ENCODE measurements around the gene EID1. TPM values are rescaled to one million over a fixed set of nuclear protein-coding genes. Genes with fewer than 3 reads are reported as not detected.
"Not testable (repeated sequence)": the region's sequence is repeated elsewhere in the genome, so short reads cannot be mapped to it uniquely, and the experiment has no call there.

The EID1 gene
- total RNA-seq, 4 donors from 2014 or later, result 329 to 383 (median 335) TPM

DNA sequence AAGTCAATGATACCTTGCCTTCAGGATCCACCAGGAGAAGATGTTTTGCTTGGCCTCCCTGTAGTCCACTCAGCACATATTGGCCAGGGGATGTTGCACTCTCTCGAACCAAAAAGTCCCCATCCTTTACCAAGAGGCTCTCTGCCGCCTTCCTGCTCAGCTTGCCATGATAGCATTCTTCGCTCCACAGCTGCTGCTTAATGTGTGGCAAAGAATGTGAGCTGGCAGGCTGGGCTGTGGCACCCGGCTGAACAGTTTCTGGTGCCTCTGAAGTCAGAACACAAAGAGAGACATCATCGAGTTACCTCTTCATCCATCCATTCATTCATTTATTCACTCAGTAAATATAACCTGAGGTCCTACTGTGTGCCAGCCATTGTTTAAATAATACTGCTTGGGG is 43.2 kb upstream of the EID1 start:
- no peak for TF ChIP-seq POLR2A (IDR thresholded peaks at IDR 0.05)
- no peak for TF ChIP-seq POLR2AphosphoS5 (IDR thresholded peaks at IDR 0.05)
- no peak for TF ChIP-seq CTCF (IDR thresholded peaks at IDR 0.05)
- TF ChIP-seq EP300 (IDR thresholded peaks at IDR 0.05), result no peak
- no peak for ATAC-seq

GRCh38 chr15:48842501-48842900 is 35.4 kb upstream of the EID1 start:
- H3K36me3 ChIP-seq, result no peaks in the 10 kb centered on the region
- no peak for ATAC-seq
- WGBS, 2 donors (ENCODE audit: low coverage in 1 of 2), result 88 to 97% methylated on average over 5 to 6 of the region's 6 CpGs

More for the DNA sequence above, 43.2 kb upstream of the EID1 start:
- WGBS, 2 donors (ENCODE audit: low coverage in 1 of 2), result 89 to 94% methylated on average over 2 to 3 of the region's 5 CpGs
- Histone ChIP-seq H3K9me3 (peaks cover 0 to 19% (median 0%) of the 10 kb centered on the region in 3 donors), H3K36me3 (no peaks in the 10 kb centered on the region), H3K27me3 (no peaks in the 10 kb centered on the region), H3K4me3 (no peak overlapping the region), H3K27ac (no peak overlapping the region), H3K4me1 (no peaks in the 10 kb centered on the region)

GRCh38 chr15:48845123-48845522 is 32.8 kb upstream of the EID1 start:
- H3K27me3 ChIP-seq, result no peaks in the 10 kb centered on the region

More at GRCh38 chr15:48842501-48842900, 35.4 kb upstream of the EID1 start:
- no peaks in the 10 kb centered on the region for H3K9me3 ChIP-seq
- no peaks in the 10 kb centered on the region for H3K4me1 ChIP-seq
- H3K27me3 ChIP-seq, result no peaks in the 10 kb centered on the region
- no peak overlapping the region for H3K27ac ChIP-seq
- H3K4me3 ChIP-seq, result no peak overlapping the region
- no peak for TF ChIP-seq POLR2A (IDR thresholded peaks at IDR 0.05)
- no peak for TF ChIP-seq EP300 (IDR thresholded peaks at IDR 0.05)
- TF ChIP-seq CTCF (IDR thresholded peaks at IDR 0.05), result no peak
- TF ChIP-seq POLR2AphosphoS5 (IDR thresholded peaks at IDR 0.05), result no peak

GRCh38 chr15:48850648-48851047 is 27.3 kb upstream of the EID1 start:
- H3K4me1 ChIP-seq, result peaks cover 1 to 5% (median 5%) of the 10 kb centered on the region in 3 donors
- WGBS, 2 donors (ENCODE audit: low coverage in 1 of 2), result 62 to 80% methylated on average over 2 of the region's 2 CpGs

More at GRCh38 chr15:48845123-48845522, 32.8 kb upstream of the EID1 start:
- Histone ChIP-seq H3K27ac (no peak overlapping the region), H3K9me3 (no peaks in the 10 kb centered on the region), H3K4me3 (no peak overlapping the region), H3K36me3 (no peaks in the 10 kb centered on the region), H3K4me1 (no peaks in the 10 kb centered on the region)
- ATAC-seq, result no peak
- WGBS, 2 donors (ENCODE audit: low coverage in 1 of 2), result 47% methylated on average over 1 of the region's 1 CpG; no CpG with 5 or more reads in 1 of the 2 donors
- TF ChIP-seq EP300 (IDR thresholded peaks at IDR 0.05), result no peak
- TF ChIP-seq POLR2AphosphoS5 (IDR thresholded peaks at IDR 0.05), result no peak

DNA sequence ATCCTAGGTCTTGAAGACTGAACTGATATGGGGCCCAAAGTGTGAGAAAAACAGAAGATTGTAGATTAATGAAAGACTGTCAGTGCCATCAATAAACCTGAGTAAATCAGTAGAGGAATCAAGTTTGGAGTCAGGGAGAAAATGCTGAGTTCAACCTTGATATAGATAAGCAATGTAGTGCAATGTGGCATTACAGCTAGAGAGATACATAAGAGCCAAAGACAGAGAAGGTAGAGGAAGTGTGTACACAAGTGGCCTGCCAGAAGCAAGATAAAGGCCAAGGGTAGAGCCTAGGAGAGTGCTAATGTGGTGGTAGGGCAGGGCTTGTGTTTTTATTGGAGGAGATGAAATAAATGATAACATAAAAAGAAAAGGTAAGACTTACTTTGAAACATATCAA is 26.0 kb upstream of the EID1 start:
- Histone ChIP-seq H3K9me3 (no peaks in the 10 kb centered on the region), H3K4me1 (peaks cover 6 to 18% (median 7%) of the 10 kb centered on the region in 3 donors), H3K27ac (no peak overlapping the region), H3K4me3 (no peak overlapping the region), H3K36me3 (no peaks in the 10 kb centered on the region), H3K27me3 (no peaks in the 10 kb centered on the region)
- TF ChIP-seq CTCF (IDR thresholded peaks at IDR 0.05), result no peak
- no peak for TF ChIP-seq POLR2A (IDR thresholded peaks at IDR 0.05)
- TF ChIP-seq EP300 (IDR thresholded peaks at IDR 0.05), result no peak
- no peak for TF ChIP-seq POLR2AphosphoS5 (IDR thresholded peaks at IDR 0.05)
- ATAC-seq, result no peak

More at GRCh38 chr15:48850648-48851047, 27.3 kb upstream of the EID1 start:
- H3K36me3 ChIP-seq, result no peaks in the 10 kb centered on the region
- no peak overlapping the region for H3K4me3 ChIP-seq
- no peak overlapping the region for H3K27ac ChIP-seq
- H3K9me3 ChIP-seq, result no peaks in the 10 kb centered on the region
- TF ChIP-seq CTCF (IDR thresholded peaks at IDR 0.05), result no peak
- TF ChIP-seq POLR2A (IDR thresholded peaks at IDR 0.05), result no peak
- no peak for TF ChIP-seq POLR2AphosphoS5 (IDR thresholded peaks at IDR 0.05)
- no peak for TF ChIP-seq EP300 (IDR thresholded peaks at IDR 0.05)
- H3K27me3 ChIP-seq, result no peaks in the 10 kb centered on the region
- ATAC-seq, result no peak

DNA sequence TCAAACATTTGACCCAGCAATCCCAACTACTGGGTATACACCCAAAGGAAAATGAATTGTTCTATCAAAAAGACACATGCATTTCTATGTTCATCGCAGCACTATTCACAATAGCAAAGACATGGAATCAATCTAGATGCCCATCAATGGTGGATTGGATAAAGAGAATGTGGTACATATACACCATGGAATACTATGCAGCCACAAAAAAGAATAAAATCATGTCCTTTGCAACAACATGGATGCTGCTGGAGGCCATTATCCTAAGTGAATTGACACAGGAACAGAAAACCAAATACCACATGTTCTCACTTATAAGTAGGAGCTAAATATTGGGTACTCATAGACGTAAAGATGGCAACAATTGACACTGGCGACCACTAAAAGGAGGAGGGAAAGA is 23.5 kb upstream of the EID1 start:
- H3K27ac ChIP-seq, ATAC-seq: not testable (repeated sequence)
- WGBS, 2 donors (ENCODE audit: low coverage in 1 of 2), result 95 to 100% methylated on average over 3 of the region's 3 CpGs

More for the DNA sequence above, 23.5 kb upstream of the EID1 start:
- not testable (repeated sequence) for H3K9me3 ChIP-seq, H3K27me3 ChIP-seq, H3K36me3 ChIP-seq, H3K4me3 ChIP-seq
- H3K4me1 ChIP-seq, result peaks cover 6 to 21% (median 7%) of the 10 kb centered on the region in 3 donors

Data from gastroesophageal sphincter (tissue), 4 donors.